Measurements from ENCODE around the gene EBP.
"Not testable (repeated sequence)": the region's sequence is repeated elsewhere in the genome, so short reads cannot be mapped to it uniquely, and the experiment has no call there.

Gene EBP

DNA sequence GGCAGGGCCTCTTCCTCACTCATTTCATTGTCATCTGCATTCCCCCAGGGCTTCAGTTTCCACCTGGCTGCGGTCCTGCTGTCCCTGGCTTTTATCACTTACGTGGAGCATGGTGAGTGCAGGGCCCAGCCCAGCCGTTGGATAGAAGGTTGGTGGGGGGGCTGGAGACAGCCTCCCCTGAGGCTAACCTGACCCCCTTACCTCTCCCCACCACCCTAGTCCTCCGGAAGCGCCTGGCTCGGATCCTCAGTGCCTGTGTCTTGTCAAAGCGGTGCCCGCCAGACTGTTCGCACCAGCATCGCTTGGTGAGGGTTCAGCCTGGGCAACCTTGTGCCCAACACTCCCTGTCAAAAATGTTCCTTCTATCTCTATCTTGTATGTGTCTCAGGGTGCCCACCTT is 5.8 kb upstream of the EBP start:
- Histone ChIP-seq H3K14ac (ENCODE audit: low read length) (no peak overlapping the region), H4K8ac (ENCODE audit: low read depth, low read length) (no peak overlapping the region), H3K27me3 (ENCODE audit: insufficient read depth, low read length) (no peaks in the 10 kb centered on the region), H3K9ac (ENCODE audit: low read length) (no peak overlapping the region), H3K9me3 (ENCODE audit: insufficient read depth, low read depth, low read length) (peaks cover 2% of the 10 kb centered on the region), H4K12ac (ENCODE audit: low read depth, low read length) (no peak overlapping the region), H2BK120ac (ENCODE audit: insufficient read depth, low read length, poor library complexity) (no peak overlapping the region), H4K91ac (ENCODE audit: low read depth, low read length) (peak overlapping the region; percentile 28), H3K79me2 (ENCODE audit: control insufficient read depth, insufficient read depth, low read length, poor library complexity) (no peaks in the 10 kb centered on the region), H3K36me3 (ENCODE audit: control insufficient read depth in 1 of 2, insufficient read depth in 2 of 2, low read length in 2 of 2) (peaks cover 0 to 2% of the 10 kb centered on the region in 2 experiments), H3K4me2 (ENCODE audit: low read length) (no peak overlapping the region), H3K18ac (ENCODE audit: low read length) (no peak overlapping the region), H2AFZ (ENCODE audit: insufficient read depth, low read length, poor library complexity) (no peak overlapping the region), H2AK5ac (ENCODE audit: low read length) (no peak overlapping the region), H3K4me3 (ENCODE audit: low read depth, low read length) (no peak overlapping the region), H3K4ac (ENCODE audit: low read depth, low read length) (no peak overlapping the region), H3K27ac (ENCODE audit: low read depth, low read length) (no peak overlapping the region), H3K79me1 (ENCODE audit: low read length) (peaks cover 14% of the 10 kb centered on the region), H3K4me1 (ENCODE audit: control insufficient read depth in 1 of 2, insufficient read depth in 2 of 2, low read length in 2 of 2) (peaks cover 25 to 40% of the 10 kb centered on the region in 2 experiments), H2BK5ac (ENCODE audit: low read depth, low read length, poor library complexity) (no peak overlapping the region), H3K23ac (ENCODE audit: low read length) (no peak overlapping the region), H2BK12ac (ENCODE audit: low read length) (peak overlapping the region; percentile 6)
- peak in 1 of 2 donors; percentile 33 for DNase-seq
- no CpG with 5 or more reads among the region's 10 CpGs for WGBS (ENCODE audit: extremely low coverage, insufficient coverage, insufficient read length)

GRCh38 chrX:48516285-48516684 is 5.3 kb upstream of the EBP start:
- Histone ChIP-seq H3K9me3 (ENCODE audit: insufficient read depth, low read depth, low read length) (peaks cover 2% of the 10 kb centered on the region), H3K23ac (ENCODE audit: low read length) (no peak overlapping the region), H2AK5ac (ENCODE audit: low read length) (no peak overlapping the region), H3K36me3 (ENCODE audit: control insufficient read depth in 1 of 2, insufficient read depth in 2 of 2, low read length in 2 of 2) (peaks cover 0 to 2% of the 10 kb centered on the region in 2 experiments), H2BK120ac (ENCODE audit: insufficient read depth, low read length, poor library complexity) (no peak overlapping the region), H2AFZ (ENCODE audit: insufficient read depth, low read length, poor library complexity) (no peak overlapping the region), H2BK5ac (ENCODE audit: low read depth, low read length, poor library complexity) (no peak overlapping the region), H3K27ac (ENCODE audit: low read depth, low read length) (no peak overlapping the region), H3K4me3 (ENCODE audit: low read depth, low read length) (no peak overlapping the region), H3K9ac (ENCODE audit: low read length) (no peak overlapping the region), H3K79me1 (ENCODE audit: low read length) (peaks cover 17% of the 10 kb centered on the region), H3K27me3 (ENCODE audit: insufficient read depth, low read length) (no peaks in the 10 kb centered on the region), H2BK12ac (ENCODE audit: low read length) (peak overlapping the region; percentile 6), H3K14ac (ENCODE audit: low read length) (no peak overlapping the region), H3K4ac (ENCODE audit: low read depth, low read length) (no peak overlapping the region), H4K8ac (ENCODE audit: low read depth, low read length) (no peak overlapping the region), H4K12ac (ENCODE audit: low read depth, low read length) (no peak overlapping the region), H4K91ac (ENCODE audit: low read depth, low read length) (peak overlapping the region; percentile 28), H3K4me2 (ENCODE audit: low read length) (no peak overlapping the region), H3K79me2 (ENCODE audit: control insufficient read depth, insufficient read depth, low read length, poor library complexity) (no peaks in the 10 kb centered on the region), H3K18ac (ENCODE audit: low read length) (no peak overlapping the region), H3K4me1 (ENCODE audit: control insufficient read depth in 1 of 2, insufficient read depth in 2 of 2, low read length in 2 of 2) (peaks cover 29 to 38% of the 10 kb centered on the region in 2 experiments)
- no CpG with 5 or more reads among the region's 10 CpGs for WGBS (ENCODE audit: extremely low coverage, insufficient coverage, insufficient read length)
- no peak for DNase-seq

DNA sequence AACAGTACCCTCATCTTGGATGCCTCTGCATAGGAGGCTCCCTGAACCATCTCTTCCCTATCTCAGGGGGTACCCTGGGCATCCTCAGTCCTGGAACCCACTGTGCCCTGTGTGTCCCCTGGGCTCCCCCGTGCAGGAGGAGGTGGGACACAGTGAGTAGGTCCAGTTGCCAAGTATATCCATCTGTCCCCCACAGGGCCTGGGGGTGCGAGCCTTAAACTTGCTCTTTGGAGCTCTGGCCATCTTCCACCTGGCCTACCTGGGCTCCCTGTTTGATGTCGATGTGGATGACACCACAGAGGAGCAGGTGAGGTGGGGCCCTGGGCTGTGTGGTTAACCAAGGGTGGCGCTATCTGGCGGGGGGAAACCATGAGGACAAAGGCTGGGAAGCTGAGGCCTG is 4.6 kb upstream of the EBP start:
- no peak overlapping the region for H3K18ac ChIP-seq (ENCODE audit: low read length)
- H4K91ac ChIP-seq (ENCODE audit: low read depth, low read length), result no peak overlapping the region
- H3K36me3 ChIP-seq (ENCODE audit: control insufficient read depth in 1 of 2, insufficient read depth in 2 of 2, low read length in 2 of 2), result peaks cover 0 to 2% of the 10 kb centered on the region in 2 experiments
- no peak overlapping the region for H3K14ac ChIP-seq (ENCODE audit: low read length)
- no peak overlapping the region for H3K27ac ChIP-seq (ENCODE audit: low read depth, low read length)
- no peak overlapping the region for H3K9ac ChIP-seq (ENCODE audit: low read length)
- H3K79me2 ChIP-seq (ENCODE audit: control insufficient read depth, insufficient read depth, low read length, poor library complexity), result no peaks in the 10 kb centered on the region
- peaks cover 17% of the 10 kb centered on the region for H3K79me1 ChIP-seq (ENCODE audit: low read length)
- no peak overlapping the region for H3K4ac ChIP-seq (ENCODE audit: low read depth, low read length)
- H2BK12ac ChIP-seq (ENCODE audit: low read length), result no peak overlapping the region
- no peak overlapping the region for H3K23ac ChIP-seq (ENCODE audit: low read length)
- no peak overlapping the region for H2BK120ac ChIP-seq (ENCODE audit: insufficient read depth, low read length, poor library complexity)
- no peak overlapping the region for H4K8ac ChIP-seq (ENCODE audit: low read depth, low read length)
- H3K9me3 ChIP-seq (ENCODE audit: insufficient read depth, low read depth, low read length), result peaks cover 2% of the 10 kb centered on the region
- H3K4me1 ChIP-seq (ENCODE audit: control insufficient read depth in 1 of 2, insufficient read depth in 2 of 2, low read length in 2 of 2), result peaks cover 29 to 38% of the 10 kb centered on the region in 2 experiments
- H3K4me2 ChIP-seq (ENCODE audit: low read length), result no peak overlapping the region
- H2BK5ac ChIP-seq (ENCODE audit: low read depth, low read length, poor library complexity), result no peak overlapping the region
- no peak overlapping the region for H3K4me3 ChIP-seq (ENCODE audit: low read depth, low read length)
- H3K27me3 ChIP-seq (ENCODE audit: insufficient read depth, low read length), result no peaks in the 10 kb centered on the region
- H4K12ac ChIP-seq (ENCODE audit: low read depth, low read length), result no peak overlapping the region
- DNase-seq, result no peak
- no peak overlapping the region for H2AK5ac ChIP-seq (ENCODE audit: low read length)
- H2AFZ ChIP-seq (ENCODE audit: insufficient read depth, low read length, poor library complexity), result no peak overlapping the region
- no CpG with 5 or more reads among the region's 5 CpGs for WGBS (ENCODE audit: extremely low coverage, insufficient coverage, insufficient read length)

GRCh38 chrX:48519481-48519880 is 2.1 kb upstream of the EBP start:
- not testable (repeated sequence) for H3K18ac ChIP-seq (ENCODE audit: low read length); H3K9ac ChIP-seq (ENCODE audit: low read length); H4K12ac ChIP-seq (ENCODE audit: low read depth, low read length); H2AK5ac ChIP-seq (ENCODE audit: low read length); H2AFZ ChIP-seq (ENCODE audit: insufficient read depth, low read length, poor library complexity); H2BK120ac ChIP-seq (ENCODE audit: insufficient read depth, low read length, poor library complexity); H4K91ac ChIP-seq (ENCODE audit: low read depth, low read length); H3K9me3 ChIP-seq (ENCODE audit: insufficient read depth, low read depth, low read length); H3K36me3 ChIP-seq (ENCODE audit: control insufficient read depth in 1 of 2, insufficient read depth in 2 of 2, low read length in 2 of 2); H2BK5ac ChIP-seq (ENCODE audit: low read depth, low read length, poor library complexity); H3K79me2 ChIP-seq (ENCODE audit: control insufficient read depth, insufficient read depth, low read length, poor library complexity); H3K4me3 ChIP-seq (ENCODE audit: low read depth, low read length); H3K27ac ChIP-seq (ENCODE audit: low read depth, low read length); DNase-seq; H3K14ac ChIP-seq (ENCODE audit: low read length); H3K23ac ChIP-seq (ENCODE audit: low read length); H3K79me1 ChIP-seq (ENCODE audit: low read length); H4K8ac ChIP-seq (ENCODE audit: low read depth, low read length); H3K4ac ChIP-seq (ENCODE audit: low read depth, low read length); H2BK12ac ChIP-seq (ENCODE audit: low read length); H3K4me2 ChIP-seq (ENCODE audit: low read length); H3K27me3 ChIP-seq (ENCODE audit: insufficient read depth, low read length)
- peaks cover 17 to 19% of the 10 kb centered on the region in 2 experiments for H3K4me1 ChIP-seq (ENCODE audit: control insufficient read depth in 1 of 2, insufficient read depth in 2 of 2, low read length in 2 of 2)
- no CpG with 5 or more reads among the region's 4 CpGs for WGBS (ENCODE audit: extremely low coverage, insufficient coverage, insufficient read length)

Data from trophoblast cell (in vitro differentiated cells and primary cell).